Right cardiac atrium (tissue), 5 donors: ENCODE data around the gene EEF1AKMT1. TPM values are rescaled to one million over a fixed set of nuclear protein-coding genes. Genes with fewer than 3 reads are reported as not detected.

Experiments used
- polyA plus RNA-seq: library from polyadenylated mRNA; stranded (reverse); fragments of 200-250 nt; gene quantifications from one replicate; pipeline ENCODE4 v1.2.3, GENCODE V29; 2013
- total RNA-seq, 4 donors: library from RNA; stranded (reverse); fragmentation: NEBNext Ultra II Directional; extraction: Animal tissue kit (Norgen Biotek cat#: 25700); gene quantifications; one replicate each; pipeline ENCODE4 v1.2.1, GENCODE V29; 2021
- donor health status: healthy with polysubstance abuse.
- donor health status: DM: no; HTN: yes; CAD: no.
- donor health status: DM: no; HTN: no; CAD: no.
- donor health status: DM: no; HTN: yes; CAD: no; lungs with severe emphysema.
- donor health status: DM: yes; HTN: yes; CAD: no.

Gene EEF1AKMT1
- total and polyA plus RNA-seq, 5 donors, result 12.4 to 14.8 (median 13.0) TPM

Other genes starting within 250 kb of the EEF1AKMT1 start
- gene CRYL1, start 248.1 kb downstream of the EEF1AKMT1 start, total RNA-seq, result 10 to 100 TPM; 33.0 to 41.8 (median 33.3) TPM
- gene CRYL1, start 248.1 kb downstream of the EEF1AKMT1 start, polyA plus RNA-seq, result 29.3 TPM
- 10 to 100 TPM in 2 of 4 donors, 1 to 10 TPM in 2; 9.3 to 12.9 (median 10.1) TPM for gene IFT88, start 206.8 kb downstream of the EEF1AKMT1 start, total RNA-seq
- 5.8 TPM for gene IFT88, start 206.8 kb downstream of the EEF1AKMT1 start, polyA plus RNA-seq
- 1 to 10 TPM; 1.9 to 3.0 (median 2.5) TPM for gene IL17D, start 70.3 kb downstream of the EEF1AKMT1 start, total RNA-seq
- gene IL17D, start 70.3 kb downstream of the EEF1AKMT1 start, polyA plus RNA-seq, result 2.3 TPM
- 10 to 100 TPM in 3 of 4 donors, 1 to 10 TPM in 1; 9.3 to 13.8 (median 10.5) TPM for gene XPO4, start 128.8 kb upstream of the EEF1AKMT1 start, total RNA-seq
- gene XPO4, start 128.8 kb upstream of the EEF1AKMT1 start, polyA plus RNA-seq, result 2.9 TPM